Activated CD4-positive, alpha-beta T cell treated with anti-CD3 and anti-CD28 coated beads, Interleukin-2, amount 50 U/mL, for 4 hours (primary cell): ENCODE data around the gene CHRNA10.

ENCODE experiments used
- DNase-seq, 2 experiments: peaks; one replicate each; pipeline ENCODE4 v3.0.0-alpha.2; 2020

The CHRNA10 gene

GRCh38 chr11:3671334-3672254 is at the start of gene CHRNA10:
TSS of gene CHRNA10 (minus strand) at chr11:3671384. CDS start at chr11:3671312, 72 bp downstream.
- DNase-seq, result no peak

- no peak for DNase-seq
Observed at GRCh38 chr11:3712274-3712673, 41.1 kb upstream of the CHRNA10 start.

- DNase-seq, result no peak
Observed at GRCh38 chr11:3710485-3711259, 39.5 kb upstream of the CHRNA10 start.

- DNase-seq, result no peak
Observed at GRCh38 chr11:3709977-3710376, 38.8 kb upstream of the CHRNA10 start.

DNA sequence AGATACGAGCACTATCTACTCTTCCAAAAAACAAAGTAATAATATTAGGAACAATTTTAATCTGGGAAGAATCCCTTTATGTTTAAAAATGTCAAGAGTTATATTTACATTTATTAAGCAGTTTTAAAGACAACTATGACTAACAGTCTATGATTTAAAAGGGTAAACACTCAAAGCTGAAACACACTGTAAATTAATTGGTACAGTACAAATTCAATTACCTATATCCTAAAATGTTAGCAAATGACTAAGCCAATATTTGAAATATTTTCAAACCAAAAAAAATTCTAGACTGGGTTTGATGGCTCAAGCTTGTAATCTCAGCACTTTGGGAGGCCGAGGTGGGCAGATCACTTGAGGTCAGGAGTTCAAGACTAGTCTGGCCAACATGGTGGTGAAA is 36.0 kb upstream of the CHRNA10 start:
- DNase-seq, result no peak

GRCh38 chr11:3703383-3703782 is 32.2 kb upstream of the CHRNA10 start:
- no peak for DNase-seq

GRCh38 chr11:3700910-3701309 is 29.7 kb upstream of the CHRNA10 start:
- no peak for DNase-seq

DNA sequence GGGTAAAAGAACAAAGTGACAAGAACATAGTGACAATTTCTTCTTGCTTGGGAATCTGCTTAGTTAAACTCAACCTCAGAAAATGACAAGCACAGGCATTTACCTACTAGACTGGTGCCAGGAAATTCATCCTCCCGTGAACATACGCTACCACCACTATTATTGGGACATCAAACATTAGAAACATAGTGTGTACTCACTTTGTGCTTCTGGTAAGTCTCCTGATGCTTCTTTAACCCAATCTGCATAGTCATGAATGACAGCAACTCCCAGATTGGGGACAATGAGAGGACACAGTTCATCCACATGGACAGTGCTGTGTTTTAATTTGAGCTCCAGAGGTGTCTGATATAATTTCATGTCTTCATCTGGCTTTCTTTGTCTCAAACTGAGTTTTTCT is 29.2 kb upstream of the CHRNA10 start:
- no peak for DNase-seq

GRCh38 chr11:3686751-3687150 is 15.6 kb upstream of the CHRNA10 start:
- DNase-seq, result no peak

DNA sequence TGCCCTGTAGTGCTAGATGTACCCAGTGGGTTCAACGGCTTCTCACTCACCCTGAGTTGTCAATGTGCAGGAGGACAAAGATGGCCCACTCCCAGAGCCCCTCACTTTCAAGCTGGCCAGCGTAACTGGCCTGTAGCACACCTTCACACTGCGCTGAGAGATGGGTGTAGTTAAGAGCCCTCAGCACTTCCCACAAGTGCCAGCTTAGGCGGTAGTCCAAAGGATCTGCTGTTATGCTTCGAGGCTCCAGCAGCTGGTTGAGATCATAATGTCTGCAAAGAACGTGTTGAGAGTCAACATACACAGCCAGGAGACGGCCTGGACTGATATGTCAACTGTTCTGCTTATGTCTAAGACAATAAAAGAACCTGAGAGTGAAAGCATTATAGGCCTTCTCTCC is 14.7 kb upstream of the CHRNA10 start:
- DNase-seq, result no peak

DNA sequence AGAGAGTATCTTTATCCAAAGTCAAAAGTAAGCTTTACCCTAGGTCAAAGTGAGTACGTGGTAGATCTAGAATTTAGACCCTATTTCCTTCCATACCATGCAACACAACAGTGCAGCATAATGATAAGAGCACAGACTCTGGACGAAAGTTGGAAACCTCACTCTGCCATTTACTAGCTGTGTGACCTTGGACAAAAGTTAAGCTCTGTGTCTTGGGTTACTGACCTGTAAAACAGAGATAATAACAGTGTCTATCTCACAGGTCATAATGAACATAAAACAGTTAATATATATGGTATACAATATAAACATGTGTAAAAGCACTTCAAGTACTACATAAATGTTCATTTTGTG is 13.6 kb upstream of the CHRNA10 start:
- no peak for DNase-seq

DNA sequence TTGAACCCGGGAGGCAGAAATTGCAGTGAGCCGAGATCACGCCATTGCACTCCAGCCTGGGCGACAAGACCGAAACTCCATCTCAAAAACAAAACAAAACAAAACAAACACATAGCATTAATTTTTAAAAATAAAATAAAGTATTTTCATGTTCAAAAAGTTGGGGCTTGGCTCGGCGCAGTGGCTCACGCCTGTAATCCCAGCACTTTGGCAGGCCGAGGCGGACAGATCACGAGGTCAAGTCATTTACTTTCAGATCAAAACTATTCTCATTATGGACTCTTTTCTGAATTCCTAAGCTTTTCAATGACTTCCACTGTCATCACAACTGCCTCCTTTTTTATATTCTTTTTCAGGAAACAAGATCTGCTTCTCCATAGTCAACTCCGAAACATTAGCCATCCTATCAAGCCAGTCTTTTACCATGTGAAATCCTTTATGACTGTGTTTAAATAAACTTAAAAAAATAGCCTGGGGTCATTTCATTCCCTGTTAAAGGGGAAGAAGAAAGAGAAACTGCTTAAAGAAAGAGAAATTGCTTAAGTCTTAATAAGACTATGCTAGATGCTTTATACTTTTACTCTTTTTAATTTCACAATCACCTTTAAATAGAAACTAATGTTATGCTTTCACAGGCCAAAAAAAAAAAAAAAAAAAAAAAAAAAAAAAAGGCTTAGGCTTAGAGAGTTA is 13.1 kb upstream of the CHRNA10 start:
- DNase-seq, result no peak

- no peak for DNase-seq
Observed at GRCh38 chr11:3683039-3683438, 11.9 kb upstream of the CHRNA10 start.

- no peak for DNase-seq
Observed at GRCh38 chr11:3679077-3679476, 7.9 kb upstream of the CHRNA10 start.

DNA sequence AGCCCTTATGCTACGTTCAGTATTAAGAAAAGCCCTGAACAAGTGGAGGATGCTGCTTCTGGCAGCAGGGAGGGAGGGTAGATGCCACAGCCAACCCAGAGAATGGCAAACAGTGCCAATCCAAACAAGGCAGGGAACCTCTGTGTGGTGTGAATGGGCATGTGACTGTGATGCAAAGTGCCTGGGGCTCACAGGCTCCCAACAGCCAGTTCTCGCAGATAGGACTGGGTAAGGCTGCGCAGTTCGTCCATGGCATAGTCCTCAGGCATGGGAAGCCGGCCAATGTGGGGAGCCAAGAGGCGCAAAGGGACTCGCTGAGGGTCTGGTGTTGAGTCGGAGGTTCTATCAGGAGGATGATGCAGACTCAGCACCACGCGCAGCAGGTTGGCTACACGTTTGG is 4.8 kb upstream of the CHRNA10 start:
- DNase-seq, result no peak

- DNase-seq, result no peak
Observed at GRCh38 chr11:3674189-3674588, 3.0 kb upstream of the CHRNA10 start.

- DNase-seq, result no peak
Observed at GRCh38 chr11:3669742-3670183, 1.4 kb downstream of the CHRNA10 start.

GRCh38 chr11:3669128-3669527 is 2.1 kb downstream of the CHRNA10 start:
- no peak for DNase-seq

DNA sequence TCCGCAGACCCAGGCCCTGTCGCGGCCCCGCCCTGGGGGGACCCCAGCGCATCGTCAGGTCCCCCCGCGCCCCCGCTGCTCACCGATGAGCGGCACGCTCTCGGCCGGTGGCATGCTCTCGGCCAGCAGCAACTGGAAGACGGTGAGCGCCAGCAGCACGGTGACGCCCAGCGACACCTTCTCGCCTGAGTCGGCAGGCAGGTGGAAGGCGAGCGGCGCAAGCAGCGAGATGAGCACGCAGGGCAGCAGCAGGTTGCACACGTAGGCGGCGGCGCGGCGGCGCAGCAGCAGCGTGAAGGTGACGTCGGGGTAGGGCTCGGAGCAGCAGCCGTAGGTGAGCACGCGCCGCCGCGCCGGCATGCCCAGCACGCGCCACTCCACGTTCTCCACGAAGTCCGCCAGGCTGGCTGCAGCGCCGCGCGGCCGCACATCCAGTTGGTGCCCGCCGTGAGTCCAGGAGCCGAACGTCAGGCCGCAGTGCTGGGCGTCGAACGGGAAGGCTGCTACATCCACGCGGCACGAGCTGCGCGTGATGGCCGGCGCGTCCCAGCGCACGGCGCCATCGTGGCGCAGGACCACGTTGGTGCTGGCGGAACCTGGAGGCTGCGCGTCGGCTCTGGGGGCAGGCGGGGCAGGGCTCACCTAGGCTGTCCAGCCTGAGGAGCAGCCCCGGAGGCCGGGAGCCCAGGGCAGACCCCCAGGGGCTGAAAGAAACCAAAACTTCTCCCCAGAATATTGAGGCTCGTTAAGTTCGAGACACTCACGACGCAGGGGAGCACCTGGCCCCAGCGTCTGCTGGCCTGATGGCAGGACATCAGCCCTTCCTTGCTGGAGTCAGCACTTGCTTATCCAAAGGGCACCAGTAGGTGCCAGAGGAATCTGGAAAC is 3.8 kb downstream of the CHRNA10 start:
- DNase-seq, result no peak

GRCh38 chr11:3666023-3666530 is 5.1 kb downstream of the CHRNA10 start:
- no peak for DNase-seq

GRCh38 chr11:3665336-3666022 is 5.7 kb downstream of the CHRNA10 start:
- no peak for DNase-seq
